ENCODE measurements around the gene CABCOCO1. TPM values are rescaled to one million over a fixed set of nuclear protein-coding genes. Genes with fewer than 3 reads are reported as not detected.
A peak's percentile ranks its signal among the peaks of the same experiment; 100 is the strongest.

Gene CABCOCO1
- total RNA-seq, 1 donor from 2014 or later, result not detected

GRCh38 chr10:61669161-61669725 lies 6.5 kb downstream of the CABCOCO1 start:
- Histone ChIP-seq H3K4me3 (ENCODE audit: low read depth, low read length) (no peak overlapping the region), H3K36me3 (ENCODE audit: control insufficient read depth, insufficient read depth, low read length) (no peaks in the 10 kb centered on the region), H3K27me3 (ENCODE audit: control insufficient read depth, insufficient read depth, low read length) (no peaks in the 10 kb centered on the region)
- DNase-seq (ENCODE audit: low read depth), result no peak
- FAIRE-seq, result no peak
- TF ChIP-seq, protein P1, sequence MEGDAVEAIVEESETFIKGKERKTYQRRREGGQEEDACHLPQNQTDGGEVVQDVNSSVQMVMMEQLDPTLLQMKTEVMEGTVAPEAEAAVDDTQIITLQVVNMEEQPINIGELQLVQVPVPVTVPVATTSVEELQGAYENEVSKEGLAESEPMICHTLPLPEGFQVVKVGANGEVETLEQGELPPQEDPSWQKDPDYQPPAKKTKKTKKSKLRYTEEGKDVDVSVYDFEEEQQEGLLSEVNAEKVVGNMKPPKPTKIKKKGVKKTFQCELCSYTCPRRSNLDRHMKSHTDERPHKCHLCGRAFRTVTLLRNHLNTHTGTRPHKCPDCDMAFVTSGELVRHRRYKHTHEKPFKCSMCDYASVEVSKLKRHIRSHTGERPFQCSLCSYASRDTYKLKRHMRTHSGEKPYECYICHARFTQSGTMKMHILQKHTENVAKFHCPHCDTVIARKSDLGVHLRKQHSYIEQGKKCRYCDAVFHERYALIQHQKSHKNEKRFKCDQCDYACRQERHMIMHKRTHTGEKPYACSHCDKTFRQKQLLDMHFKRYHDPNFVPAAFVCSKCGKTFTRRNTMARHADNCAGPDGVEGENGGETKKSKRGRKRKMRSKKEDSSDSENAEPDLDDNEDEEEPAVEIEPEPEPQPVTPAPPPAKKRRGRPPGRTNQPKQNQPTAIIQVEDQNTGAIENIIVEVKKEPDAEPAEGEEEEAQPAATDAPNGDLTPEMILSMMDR (IDR thresholded peaks at IDR 0.05; ENCODE audit: insufficient read depth, low read length, severe bottlenecking), result no peak

DNA sequence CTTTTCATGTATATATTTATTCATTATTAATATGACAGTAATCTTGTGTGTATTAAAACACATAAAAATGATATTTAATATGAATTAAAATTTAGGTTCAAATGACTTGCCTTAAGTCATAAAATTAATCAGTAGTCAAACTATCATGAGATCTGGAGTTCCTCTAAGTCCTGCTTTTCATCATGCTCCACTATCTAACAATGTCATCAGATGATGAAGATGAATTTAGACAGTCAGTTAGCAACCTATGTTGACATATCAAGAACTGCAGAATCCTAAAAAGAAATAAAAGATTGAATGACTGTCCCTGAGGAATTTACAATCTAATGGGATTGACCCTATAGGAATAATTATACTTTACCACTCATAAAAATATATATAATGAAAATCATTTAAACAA lies 7.1 kb downstream of the CABCOCO1 start:
- Histone ChIP-seq H3K4me3 (ENCODE audit: low read depth, low read length) (no peak overlapping the region), H3K27me3 (ENCODE audit: control insufficient read depth, insufficient read depth, low read length) (no peaks in the 10 kb centered on the region), H3K36me3 (ENCODE audit: control insufficient read depth, insufficient read depth, low read length) (no peaks in the 10 kb centered on the region)
- FAIRE-seq, result no peak
- no peak for DNase-seq (ENCODE audit: low read depth)
- TF ChIP-seq, protein P1 (IDR thresholded peaks at IDR 0.05; ENCODE audit: insufficient read depth, low read length, severe bottlenecking), result no peak

DNA sequence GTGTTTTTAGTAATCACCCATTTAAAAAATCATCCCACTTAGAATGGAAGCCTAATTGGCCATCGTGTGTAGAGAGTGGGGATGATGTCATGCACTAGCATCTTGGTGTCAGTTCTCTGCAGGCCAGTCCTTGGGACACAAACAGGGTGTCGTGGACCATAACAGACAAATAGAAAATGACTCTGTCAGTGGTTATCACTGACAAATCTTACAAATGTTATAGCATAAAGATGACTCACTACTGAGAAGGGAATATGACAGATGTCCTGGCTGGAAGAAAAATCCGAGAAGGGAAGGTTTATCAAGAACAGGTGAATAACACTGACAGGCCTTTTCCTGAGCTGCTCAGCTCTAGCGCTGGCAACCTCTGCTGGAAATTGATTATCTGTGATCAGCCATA lies 10.6 kb downstream of the CABCOCO1 start:
- H3K4me3 ChIP-seq (ENCODE audit: low read depth, low read length), result no peak overlapping the region
- TF ChIP-seq, protein P1 (IDR thresholded peaks at IDR 0.05; ENCODE audit: insufficient read depth, low read length, severe bottlenecking), result no peak
- H3K27me3 ChIP-seq (ENCODE audit: control insufficient read depth, insufficient read depth, low read length), result no peaks in the 10 kb centered on the region
- no peak for FAIRE-seq
- no peaks in the 10 kb centered on the region for H3K36me3 ChIP-seq (ENCODE audit: control insufficient read depth, insufficient read depth, low read length)
- DNase-seq (ENCODE audit: low read depth), result no peak

DNA sequence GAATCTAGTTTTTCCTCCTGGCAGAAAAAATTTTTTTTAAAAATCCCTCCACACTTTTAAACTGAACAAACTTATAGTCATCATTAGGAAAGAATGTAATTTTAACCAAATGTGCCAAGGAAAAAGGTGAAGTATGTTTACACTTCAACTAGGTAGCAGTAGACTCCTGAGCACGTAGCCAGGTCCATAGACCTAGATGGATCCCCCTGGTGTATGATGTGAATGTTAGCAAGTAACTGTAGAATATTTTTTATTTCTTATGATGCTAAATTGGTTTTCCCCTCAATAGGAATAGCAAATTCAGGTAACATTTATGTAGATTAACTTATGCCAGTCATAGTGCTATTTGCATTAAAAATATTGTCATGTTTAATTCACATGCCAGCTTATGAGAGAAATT lies 19.6 kb downstream of the CABCOCO1 start:
- TF ChIP-seq, protein P1 (IDR thresholded peaks at IDR 0.05; ENCODE audit: insufficient read depth, low read length, severe bottlenecking), result no peak
- Histone ChIP-seq H3K27me3 (ENCODE audit: control insufficient read depth, insufficient read depth, low read length) (no peaks in the 10 kb centered on the region), H3K4me3 (ENCODE audit: low read depth, low read length) (no peak overlapping the region), H3K36me3 (ENCODE audit: control insufficient read depth, insufficient read depth, low read length) (no peaks in the 10 kb centered on the region)
- DNase-seq (ENCODE audit: low read depth) (peak; percentile 9), FAIRE-seq (no peak)

DNA sequence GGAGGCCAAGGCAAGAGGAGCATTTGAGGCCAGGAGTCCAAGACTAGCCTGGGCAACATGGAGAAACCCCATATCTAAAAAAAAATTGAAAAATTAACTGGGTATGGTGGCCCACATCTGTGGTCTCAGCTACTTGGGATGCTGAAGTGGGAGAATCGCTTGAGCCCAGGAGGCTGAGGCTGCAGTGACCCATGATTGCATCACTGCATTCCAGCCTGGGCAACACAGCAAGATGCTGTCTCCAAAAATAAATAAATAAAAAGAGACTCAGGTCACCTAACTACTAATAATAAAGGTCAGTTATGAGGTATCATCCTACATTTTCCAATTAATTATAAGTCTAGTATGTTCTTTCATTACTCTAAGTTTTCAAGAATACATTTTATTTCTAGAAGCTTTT lies 20.6 kb downstream of the CABCOCO1 start:
- FAIRE-seq, result no peak

More for the DNA sequence above, 20.6 kb downstream of the CABCOCO1 start:
- TF ChIP-seq, protein P1 (IDR thresholded peaks at IDR 0.05; ENCODE audit: insufficient read depth, low read length, severe bottlenecking), result no peak
- no peaks in the 10 kb centered on the region for H3K36me3 ChIP-seq (ENCODE audit: control insufficient read depth, insufficient read depth, low read length)
- no peak overlapping the region for H3K4me3 ChIP-seq (ENCODE audit: low read depth, low read length)
- DNase-seq (ENCODE audit: low read depth), result no peak
- no peaks in the 10 kb centered on the region for H3K27me3 ChIP-seq (ENCODE audit: control insufficient read depth, insufficient read depth, low read length)

Data from bronchial epithelial cell (primary cell).